Hematopoietic multipotent progenitor cell treated with erythropoietin and hydrocortisone succinate and interleukin-3 and kit ligand, for 17 days (in vitro differentiated cells): ENCODE data around the gene CD69.
"Not testable (repeated sequence)": the region's sequence is repeated elsewhere in the genome, so short reads cannot be mapped to it uniquely, and the experiment has no call there.

Experiments
- DNase-seq: peaks from one replicate; pipeline ENCODE4 v3.0.0-alpha.2; 2015; ENCODE audit warnings: low spot score

CD69 gene

GRCh38 chr12:9750276-9751203 is 10.2 kb downstream of the CD69 start:
- DNase-seq: peak; percentile 83

- DNase-seq: no peak
These were observed 11.1 kb downstream of the CD69 start for GRCh38 chr12:9749640-9750039.

- no peak for DNase-seq
These were observed 15.5 kb downstream of the CD69 start for GRCh38 chr12:9745199-9745598.

GRCh38 chr12:9742661-9743060 is 18.0 kb downstream of the CD69 start:
- DNase-seq: no peak

- DNase-seq: no peak
These were observed 19.0 kb downstream of the CD69 start for GRCh38 chr12:9741726-9742125.

GRCh38 chr12:9740106-9740750 is 20.5 kb downstream of the CD69 start:
- no peak for DNase-seq

GRCh38 chr12:9739404-9740105 is 21.1 kb downstream of the CD69 start:
- DNase-seq: not testable (repeated sequence)

GRCh38 chr12:9738905-9739304 is 21.8 kb downstream of the CD69 start:
- not testable (repeated sequence) for DNase-seq

- DNase-seq: no peak
These were observed 23.6 kb downstream of the CD69 start for GRCh38 chr12:9736936-9737705.

GRCh38 chr12:9735601-9736000 is 25.1 kb downstream of the CD69 start:
- no peak for DNase-seq

- DNase-seq: no peak
These were observed 27.7 kb downstream of the CD69 start, which contains the start of gene CLECL1 for GRCh38 chr12:9732921-9733461. TSS of gene CLECL1 (minus strand) at chr12:9733097.

GRCh38 chr12:9731797-9732196 is 28.9 kb downstream of the CD69 start:
- no peak for DNase-seq

- no peak for DNase-seq
These were observed 29.3 kb downstream of the CD69 start for GRCh38 chr12:9731393-9731792.

- no peak for DNase-seq
These were observed 30.1 kb downstream of the CD69 start for GRCh38 chr12:9730591-9730990.

- no peak for DNase-seq
These were observed 30.7 kb downstream of the CD69 start for GRCh38 chr12:9730011-9730410.

- no peak for DNase-seq
These were observed 31.6 kb downstream of the CD69 start for GRCh38 chr12:9729082-9729481.

- DNase-seq: no peak
These were observed 32.9 kb downstream of the CD69 start for GRCh38 chr12:9727813-9728212.

GRCh38 chr12:9725213-9725870 is 35.4 kb downstream of the CD69 start:
- no peak for DNase-seq

- DNase-seq: no peak
These were observed 36.7 kb downstream of the CD69 start for GRCh38 chr12:9724023-9724422.

GRCh38 chr12:9721394-9722092 is 39.2 kb downstream of the CD69 start:
- DNase-seq: no peak
